Measurements from ENCODE around the gene SMAD6. TPM values are rescaled to one million over a fixed set of nuclear protein-coding genes. Genes with fewer than 3 reads are reported as not detected.
A peak's percentile ranks its signal among the peaks of the same experiment; 100 is the strongest.

The SMAD6 gene
- total and polyA plus RNA-seq, 2 experiments from 2014 or later: 26.6 to 35.4 TPM

GRCh38 chr15:66764072-66764786 is 62.2 kb downstream of the SMAD6 start:
- Histone ChIP-seq H2AFZ (no peak overlapping the region), H3K27ac (peak overlapping the region; percentile 91), H4K20me1 (ENCODE audit: insufficient read depth, poor library complexity, severe bottlenecking) (peaks cover 19% of the 10 kb centered on the region), H3K9me2 (replicated peaks; ENCODE audit: insufficient read depth) (no peaks in the 10 kb centered on the region), H3K27me3 (no peaks in the 10 kb centered on the region), H3K79me2 (peaks cover 96% of the 10 kb centered on the region), H3K9me3 (ENCODE audit: low read depth) (no peaks in the 10 kb centered on the region), H3K4me3 (no peak overlapping the region), H3K4me2 (peak overlapping the region; percentile 69), H3K36me3 (replicated peaks; ENCODE audit: insufficient read depth, low read depth) (no peaks in the 10 kb centered on the region), H3K4me1 (ENCODE audit: insufficient read depth) (peaks cover 88% of the 10 kb centered on the region)
- no peak for TF ChIP-seq EZH2 (IDR thresholded peaks at IDR 0.05; ENCODE audit: borderline replicate concordance)
- TF ChIP-seq EZH2phosphoT487 (IDR thresholded peaks at IDR 0.05; ENCODE audit: low read depth, severe bottlenecking, unreplicated experiment): no peak
- TF ChIP-seq, protein P1, sequence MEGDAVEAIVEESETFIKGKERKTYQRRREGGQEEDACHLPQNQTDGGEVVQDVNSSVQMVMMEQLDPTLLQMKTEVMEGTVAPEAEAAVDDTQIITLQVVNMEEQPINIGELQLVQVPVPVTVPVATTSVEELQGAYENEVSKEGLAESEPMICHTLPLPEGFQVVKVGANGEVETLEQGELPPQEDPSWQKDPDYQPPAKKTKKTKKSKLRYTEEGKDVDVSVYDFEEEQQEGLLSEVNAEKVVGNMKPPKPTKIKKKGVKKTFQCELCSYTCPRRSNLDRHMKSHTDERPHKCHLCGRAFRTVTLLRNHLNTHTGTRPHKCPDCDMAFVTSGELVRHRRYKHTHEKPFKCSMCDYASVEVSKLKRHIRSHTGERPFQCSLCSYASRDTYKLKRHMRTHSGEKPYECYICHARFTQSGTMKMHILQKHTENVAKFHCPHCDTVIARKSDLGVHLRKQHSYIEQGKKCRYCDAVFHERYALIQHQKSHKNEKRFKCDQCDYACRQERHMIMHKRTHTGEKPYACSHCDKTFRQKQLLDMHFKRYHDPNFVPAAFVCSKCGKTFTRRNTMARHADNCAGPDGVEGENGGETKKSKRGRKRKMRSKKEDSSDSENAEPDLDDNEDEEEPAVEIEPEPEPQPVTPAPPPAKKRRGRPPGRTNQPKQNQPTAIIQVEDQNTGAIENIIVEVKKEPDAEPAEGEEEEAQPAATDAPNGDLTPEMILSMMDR (IDR thresholded peaks at IDR 0.05; ENCODE audit: poor library complexity): no peak
- 47% methylated on average over 12 of the region's 12 CpGs for WGBS (ENCODE audit: low lambda C conversion rate, missing lambda C conversion rate)
- DNase-seq (ENCODE audit: low spot score): no peak

DNA sequence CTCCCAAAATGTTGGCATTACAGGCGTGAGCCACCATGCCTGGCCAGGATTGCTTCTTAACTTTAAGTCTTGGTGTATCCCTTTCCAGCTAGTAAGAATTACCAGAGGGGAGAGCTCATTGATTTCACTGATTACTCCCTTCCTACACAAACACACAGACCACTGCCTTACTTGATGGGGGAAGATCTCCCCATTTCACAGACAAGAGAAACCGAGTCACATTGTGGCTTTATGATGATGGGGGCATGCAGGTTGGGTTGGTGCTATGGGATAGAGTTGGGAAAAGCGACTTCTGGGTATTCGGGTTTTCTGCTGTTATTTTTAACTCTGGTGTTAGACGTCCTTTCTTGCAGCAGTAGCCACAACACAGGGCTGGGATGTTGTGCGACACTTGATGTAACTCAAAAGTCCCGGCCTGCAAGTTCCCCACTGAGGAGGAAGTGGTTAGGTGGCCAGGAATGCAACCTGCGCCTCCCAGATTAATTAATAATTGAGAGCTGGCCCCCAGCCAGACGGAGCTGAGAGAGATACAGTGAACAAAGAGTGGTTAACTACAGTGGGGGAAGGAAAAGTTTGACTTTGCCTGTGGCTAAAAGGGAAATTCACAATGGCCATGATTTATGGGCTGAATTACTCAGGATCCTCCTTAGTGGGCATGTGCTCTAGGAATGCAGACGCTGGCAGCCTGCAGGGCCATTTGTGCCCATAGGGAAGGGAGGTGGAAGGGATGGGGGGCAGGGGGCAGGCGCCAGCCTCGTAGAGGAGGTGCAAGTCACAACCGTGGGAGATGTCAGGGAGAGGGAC is 63.6 kb downstream of the SMAD6 start:
- Histone ChIP-seq H3K36me3 (replicated peaks; ENCODE audit: insufficient read depth, low read depth) (no peaks in the 10 kb centered on the region), H3K9me3 (ENCODE audit: low read depth) (no peaks in the 10 kb centered on the region), H3K4me2 (peak overlapping the region; percentile 50), H4K20me1 (ENCODE audit: insufficient read depth, poor library complexity, severe bottlenecking) (peaks cover 13% of the 10 kb centered on the region), H3K79me2 (peaks cover 93% of the 10 kb centered on the region), H3K27me3 (no peaks in the 10 kb centered on the region), H3K27ac (peak overlapping the region; percentile 98), H2AFZ (no peak overlapping the region), H3K4me1 (ENCODE audit: insufficient read depth) (peaks cover 92% of the 10 kb centered on the region), H3K9me2 (replicated peaks; ENCODE audit: insufficient read depth) (no peaks in the 10 kb centered on the region), H3K4me3 (no peak overlapping the region)
- peak; percentile 89 for DNase-seq (ENCODE audit: low spot score)
- 42% methylated on average over 13 of the region's 13 CpGs for WGBS (ENCODE audit: low lambda C conversion rate, missing lambda C conversion rate)
- TF ChIP-seq EZH2phosphoT487 (IDR thresholded peaks at IDR 0.05; ENCODE audit: low read depth, severe bottlenecking, unreplicated experiment) (no peak), EZH2 (IDR thresholded peaks at IDR 0.05; ENCODE audit: borderline replicate concordance) (no peak)
- TF ChIP-seq, protein P1 (IDR thresholded peaks at IDR 0.05; ENCODE audit: poor library complexity): no peak

DNA sequence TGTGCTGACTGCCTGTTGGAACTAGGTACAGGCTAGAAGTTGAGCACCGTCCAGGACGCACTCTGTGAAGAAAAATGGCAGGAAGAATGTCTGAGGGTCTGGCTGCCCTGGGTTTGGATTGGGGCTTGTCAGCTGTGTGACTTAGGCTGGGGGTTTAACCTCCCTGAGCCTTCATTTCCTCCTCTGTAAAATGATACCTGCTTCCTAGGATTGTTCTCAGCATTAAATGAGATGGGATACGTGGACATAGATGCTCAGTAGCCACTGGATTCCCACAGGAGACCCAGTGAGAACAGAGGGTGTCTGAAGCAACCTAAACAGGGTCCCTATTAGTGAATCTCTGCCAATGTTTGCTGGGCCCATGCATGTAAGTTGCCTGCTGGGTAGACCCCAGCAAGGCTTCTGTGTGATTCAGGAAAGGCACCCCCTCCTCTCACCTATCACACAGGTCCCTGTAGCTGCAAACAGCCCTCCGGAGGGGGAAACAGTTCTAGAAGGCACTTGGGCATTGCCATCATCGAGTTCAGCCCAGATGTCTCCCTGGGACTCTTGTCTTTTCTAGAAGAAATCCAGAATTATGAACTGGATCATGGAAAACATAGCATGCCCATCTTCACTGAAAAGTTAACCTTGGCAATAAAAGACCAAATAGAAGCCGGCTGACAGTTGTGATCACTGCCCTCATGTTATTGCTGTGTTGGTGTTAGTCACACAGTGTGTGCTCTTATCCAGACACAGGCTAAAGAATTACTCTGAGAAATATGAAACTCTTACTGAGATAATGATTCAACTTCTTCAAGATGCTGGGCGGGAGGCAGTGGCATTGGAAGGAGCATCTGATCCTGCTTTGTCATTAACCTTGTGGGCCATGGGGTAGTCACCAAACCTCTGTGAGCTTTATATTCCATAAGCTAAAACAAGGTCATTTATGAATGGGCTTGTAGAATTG is 64.5 kb downstream of the SMAD6 start:
- Histone ChIP-seq H3K27ac (peak overlapping the region; percentile 98), H3K27me3 (no peaks in the 10 kb centered on the region), H4K20me1 (ENCODE audit: insufficient read depth, poor library complexity, severe bottlenecking) (peaks cover 16% of the 10 kb centered on the region), H3K9me2 (replicated peaks; ENCODE audit: insufficient read depth) (no peaks in the 10 kb centered on the region), H3K4me3 (no peak overlapping the region), H3K79me2 (peaks cover 93% of the 10 kb centered on the region), H3K4me2 (peak overlapping the region; percentile 50), H3K4me1 (ENCODE audit: insufficient read depth) (peaks cover 92% of the 10 kb centered on the region), H2AFZ (no peak overlapping the region), H3K36me3 (replicated peaks; ENCODE audit: insufficient read depth, low read depth) (no peaks in the 10 kb centered on the region), H3K9me3 (ENCODE audit: low read depth) (no peaks in the 10 kb centered on the region)
- peak; percentile 37 for DNase-seq (ENCODE audit: low spot score)
- TF ChIP-seq EZH2 (IDR thresholded peaks at IDR 0.05; ENCODE audit: borderline replicate concordance) (no peak), EZH2phosphoT487 (IDR thresholded peaks at IDR 0.05; ENCODE audit: low read depth, severe bottlenecking, unreplicated experiment) (no peak)
- TF ChIP-seq, protein P1 (IDR thresholded peaks at IDR 0.05; ENCODE audit: poor library complexity): no peak
- WGBS (ENCODE audit: low lambda C conversion rate, missing lambda C conversion rate): 58% methylated on average over 7 of the region's 7 CpGs

Measured in hepatocyte (in vitro differentiated cells).